Measurements from ENCODE around the gene TMEM89.

TMEM89 gene

DNA sequence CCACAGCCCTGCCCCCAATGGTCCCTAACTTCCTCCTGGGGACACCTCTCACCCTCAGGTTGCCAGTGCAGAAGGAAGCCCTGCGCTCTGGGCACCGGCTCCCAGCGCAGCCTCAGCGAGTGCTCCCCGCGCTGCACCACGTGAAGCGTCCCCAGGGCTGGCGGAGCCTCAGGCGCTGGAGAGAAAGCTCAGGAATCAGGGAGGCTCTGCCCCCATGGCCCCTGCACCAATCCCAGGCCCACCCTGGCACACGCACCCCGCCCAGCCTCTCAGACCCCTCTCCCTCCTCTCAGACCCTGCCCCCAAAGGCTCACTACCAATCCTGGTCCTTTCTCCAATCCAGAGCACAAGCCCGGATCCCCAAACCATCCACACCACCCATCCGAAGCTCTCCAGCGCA is 33.3 kb downstream of the TMEM89 start:
- Histone ChIP-seq H3K36me3 (ENCODE audit: control insufficient read depth, insufficient read depth, low read length) (no peaks in the 10 kb centered on the region), H3K9ac (ENCODE audit: low read length) (no peak overlapping the region), H3K4me3 (ENCODE audit: low read length) (no peak overlapping the region), H3K27me3 (ENCODE audit: control insufficient read depth, insufficient read depth, low read length) (peaks cover 3% of the 10 kb centered on the region), H3K4me1 (ENCODE audit: control insufficient read depth, insufficient read depth, low read length) (no peaks in the 10 kb centered on the region), H3K27ac (ENCODE audit: low read depth, low read length) (no peak overlapping the region)

DNA sequence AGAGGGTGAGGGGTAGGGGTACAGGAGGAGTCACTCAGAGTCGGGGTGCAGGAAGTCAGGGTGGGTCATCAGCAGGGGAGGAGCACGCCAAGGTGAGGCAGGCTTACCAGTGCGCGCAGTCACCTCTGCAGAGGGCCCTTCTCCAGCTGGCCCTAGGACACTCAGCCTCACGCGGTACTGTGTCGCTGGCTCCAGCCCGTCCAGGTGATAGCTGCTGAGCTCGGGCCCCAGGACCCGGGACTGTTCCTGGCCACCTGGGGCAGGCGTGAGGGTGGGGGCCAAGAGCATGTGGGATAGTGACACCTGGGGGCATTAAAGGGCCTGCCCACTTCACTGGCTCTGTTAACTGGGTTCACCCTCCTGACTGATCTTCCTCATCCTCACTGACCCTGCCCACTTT is 33.9 kb downstream of the TMEM89 start:
- H3K9ac ChIP-seq (ENCODE audit: low read length): no peak overlapping the region
- H3K4me1 ChIP-seq (ENCODE audit: control insufficient read depth, insufficient read depth, low read length): no peaks in the 10 kb centered on the region
- H3K27me3 ChIP-seq (ENCODE audit: control insufficient read depth, insufficient read depth, low read length): peaks cover 3% of the 10 kb centered on the region
- no peak overlapping the region for H3K4me3 ChIP-seq (ENCODE audit: low read length)
- H3K27ac ChIP-seq (ENCODE audit: low read depth, low read length): no peak overlapping the region
- H3K36me3 ChIP-seq (ENCODE audit: control insufficient read depth, insufficient read depth, low read length): no peaks in the 10 kb centered on the region

DNA sequence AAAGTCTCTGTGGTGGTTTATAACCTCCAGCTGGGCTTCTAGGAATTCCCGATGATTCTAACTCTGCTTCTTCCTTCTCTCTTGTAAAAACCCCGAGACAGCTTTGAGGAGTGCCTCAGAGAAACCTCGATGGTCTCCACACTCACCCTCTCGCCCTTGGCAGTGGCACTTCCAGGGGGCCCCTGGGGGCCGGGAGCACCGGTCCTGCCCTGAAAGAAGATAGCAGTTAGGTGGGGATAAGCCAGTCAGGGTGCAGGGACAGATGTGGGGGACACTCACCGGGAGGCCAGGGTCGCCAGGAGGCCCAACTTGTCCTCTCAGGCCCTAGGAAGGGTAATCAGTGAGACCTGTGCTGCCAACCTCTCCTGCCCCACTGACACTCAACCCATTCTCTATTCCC is 36.2 kb downstream of the TMEM89 start:
- Histone ChIP-seq H3K36me3 (ENCODE audit: control insufficient read depth, insufficient read depth, low read length) (no peaks in the 10 kb centered on the region), H3K4me1 (ENCODE audit: control insufficient read depth, insufficient read depth, low read length) (no peaks in the 10 kb centered on the region), H3K4me3 (ENCODE audit: low read length) (no peak overlapping the region), H3K27ac (ENCODE audit: low read depth, low read length) (no peak overlapping the region), H3K27me3 (ENCODE audit: control insufficient read depth, insufficient read depth, low read length) (peaks cover 2% of the 10 kb centered on the region), H3K9ac (ENCODE audit: low read length) (no peak overlapping the region)

DNA sequence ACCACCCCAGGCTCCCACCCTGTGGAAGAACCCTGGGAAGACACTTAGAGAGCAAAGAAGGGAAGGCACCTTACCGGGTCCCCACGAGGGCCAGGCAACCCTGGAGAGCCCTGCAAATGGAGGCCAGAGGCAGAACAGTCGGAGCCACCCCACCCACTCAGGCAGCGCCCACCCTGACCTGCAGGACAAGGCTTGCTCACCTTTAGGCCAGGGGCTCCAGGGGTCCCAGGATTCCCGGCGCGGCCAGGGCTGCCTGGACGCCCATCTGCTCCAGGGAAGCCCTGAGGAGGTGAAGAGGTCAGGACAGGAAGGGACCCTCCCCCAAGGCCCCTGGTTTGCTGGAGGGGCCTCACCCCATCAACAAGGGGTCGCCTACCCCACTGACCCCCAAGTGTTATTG is 36.7 kb downstream of the TMEM89 start:
- H3K36me3 ChIP-seq (ENCODE audit: control insufficient read depth, insufficient read depth, low read length): no peaks in the 10 kb centered on the region
- no peaks in the 10 kb centered on the region for H3K4me1 ChIP-seq (ENCODE audit: control insufficient read depth, insufficient read depth, low read length)

DNA sequence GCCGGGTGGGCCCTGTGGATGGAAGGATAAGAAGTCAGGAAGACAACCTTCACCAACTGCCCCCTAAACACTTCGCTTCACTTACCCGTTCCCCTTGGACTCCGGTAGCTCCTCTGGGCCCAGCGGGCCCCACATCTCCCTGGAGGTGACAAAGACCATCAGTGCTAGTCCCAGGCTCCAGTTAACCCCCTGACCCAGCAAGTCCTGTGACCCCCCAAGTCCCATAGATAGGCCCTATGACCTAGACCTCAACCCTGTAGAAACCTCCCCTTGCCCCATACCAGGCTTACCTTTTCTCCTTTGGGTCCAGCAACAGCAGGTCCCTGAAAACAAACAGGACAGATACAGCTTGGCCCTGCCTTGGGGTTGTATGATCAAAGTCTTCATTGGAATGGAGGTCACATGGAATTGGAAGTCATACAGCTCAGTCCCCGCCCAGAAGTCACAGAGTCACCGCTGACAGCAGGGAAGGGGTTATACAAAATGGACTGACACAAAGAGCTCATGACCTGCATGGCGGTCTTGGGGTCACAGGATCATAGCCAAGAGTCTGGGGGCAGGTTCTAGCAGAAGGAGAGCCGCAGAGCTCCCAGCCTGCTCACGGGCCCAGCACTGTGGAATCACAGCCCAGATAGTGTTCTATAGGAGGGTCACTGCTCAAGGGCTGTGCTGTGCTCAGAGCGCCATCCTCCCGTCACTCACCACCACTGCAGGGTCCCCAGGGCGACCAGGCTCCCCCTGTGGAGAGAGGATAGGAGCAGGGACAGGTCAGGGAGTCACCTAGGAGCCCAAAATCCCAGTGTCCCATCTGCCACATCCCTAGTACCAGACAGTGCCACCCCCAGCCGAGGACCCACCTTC is 39.7 kb downstream of the TMEM89 start:
- Histone ChIP-seq H3K27me3 (ENCODE audit: control insufficient read depth, insufficient read depth, low read length) (no peaks in the 10 kb centered on the region), H3K4me3 (ENCODE audit: low read length) (no peak overlapping the region), H3K36me3 (ENCODE audit: control insufficient read depth, insufficient read depth, low read length) (no peaks in the 10 kb centered on the region), H3K27ac (ENCODE audit: low read depth, low read length) (no peak overlapping the region), H3K4me1 (ENCODE audit: control insufficient read depth, insufficient read depth, low read length) (no peaks in the 10 kb centered on the region), H3K9ac (ENCODE audit: low read length) (no peak overlapping the region)

More for the DNA sequence above, 36.7 kb downstream of the TMEM89 start:
- no peaks in the 10 kb centered on the region for H3K27me3 ChIP-seq (ENCODE audit: control insufficient read depth, insufficient read depth, low read length)
- H3K9ac ChIP-seq (ENCODE audit: low read length): no peak overlapping the region
- H3K4me3 ChIP-seq (ENCODE audit: low read length): no peak overlapping the region
- H3K27ac ChIP-seq (ENCODE audit: low read depth, low read length): no peak overlapping the region

DNA sequence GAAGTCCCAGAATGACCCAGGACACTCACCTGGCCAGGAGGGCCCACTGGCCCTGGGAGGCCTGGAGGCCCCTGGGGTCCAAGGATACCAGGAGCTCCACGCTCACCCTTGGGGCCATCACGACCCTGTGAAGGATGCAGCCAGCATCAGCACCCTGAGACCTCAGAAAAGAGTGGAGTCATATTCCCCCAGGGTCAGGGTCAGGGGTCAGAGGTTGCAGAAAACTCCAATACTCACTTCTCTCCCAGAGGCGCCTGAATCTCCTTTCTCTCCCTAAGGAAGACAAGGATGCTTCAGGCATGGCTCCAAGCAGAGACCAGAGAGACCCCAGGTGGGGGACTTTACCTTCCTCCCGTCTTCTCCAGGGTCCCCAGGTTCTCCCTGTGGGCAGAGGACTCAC is 44.9 kb downstream of the TMEM89 start:
- H3K27me3 ChIP-seq (ENCODE audit: control insufficient read depth, insufficient read depth, low read length): no peaks in the 10 kb centered on the region
- H3K36me3 ChIP-seq (ENCODE audit: control insufficient read depth, insufficient read depth, low read length): no peaks in the 10 kb centered on the region

DNA sequence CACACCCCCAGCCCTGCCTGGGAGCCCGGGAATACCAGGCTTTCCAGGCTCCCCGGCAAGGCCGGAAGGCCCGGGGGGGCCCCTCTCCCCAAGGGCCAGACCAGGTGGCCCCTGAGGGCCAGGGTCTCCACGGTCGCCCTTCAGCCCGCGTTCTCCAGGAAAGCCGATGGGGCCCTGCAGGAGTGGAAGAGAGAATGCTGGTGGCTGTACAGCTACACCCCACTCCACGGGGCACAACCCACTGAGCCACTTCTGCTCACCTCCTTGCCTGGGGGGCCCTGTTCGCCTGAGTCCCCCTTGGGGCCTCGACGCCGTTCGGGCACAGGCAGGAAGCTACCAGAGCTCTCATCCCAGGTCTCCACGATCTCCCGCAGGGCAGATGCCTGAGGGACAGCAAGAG is 46.2 kb downstream of the TMEM89 start:
- no peak overlapping the region for H3K27ac ChIP-seq (ENCODE audit: low read depth, low read length)
- no peaks in the 10 kb centered on the region for H3K36me3 ChIP-seq (ENCODE audit: control insufficient read depth, insufficient read depth, low read length)
- H3K4me3 ChIP-seq (ENCODE audit: low read length): no peak overlapping the region
- no peak overlapping the region for H3K9ac ChIP-seq (ENCODE audit: low read length)
- H3K4me1 ChIP-seq (ENCODE audit: control insufficient read depth, insufficient read depth, low read length): no peaks in the 10 kb centered on the region
- no peaks in the 10 kb centered on the region for H3K27me3 ChIP-seq (ENCODE audit: control insufficient read depth, insufficient read depth, low read length)

More for the DNA sequence above, 44.9 kb downstream of the TMEM89 start:
- H3K4me3 ChIP-seq (ENCODE audit: low read length): no peak overlapping the region
- no peak overlapping the region for H3K9ac ChIP-seq (ENCODE audit: low read length)
- no peaks in the 10 kb centered on the region for H3K4me1 ChIP-seq (ENCODE audit: control insufficient read depth, insufficient read depth, low read length)
- no peak overlapping the region for H3K27ac ChIP-seq (ENCODE audit: low read depth, low read length)

DNA sequence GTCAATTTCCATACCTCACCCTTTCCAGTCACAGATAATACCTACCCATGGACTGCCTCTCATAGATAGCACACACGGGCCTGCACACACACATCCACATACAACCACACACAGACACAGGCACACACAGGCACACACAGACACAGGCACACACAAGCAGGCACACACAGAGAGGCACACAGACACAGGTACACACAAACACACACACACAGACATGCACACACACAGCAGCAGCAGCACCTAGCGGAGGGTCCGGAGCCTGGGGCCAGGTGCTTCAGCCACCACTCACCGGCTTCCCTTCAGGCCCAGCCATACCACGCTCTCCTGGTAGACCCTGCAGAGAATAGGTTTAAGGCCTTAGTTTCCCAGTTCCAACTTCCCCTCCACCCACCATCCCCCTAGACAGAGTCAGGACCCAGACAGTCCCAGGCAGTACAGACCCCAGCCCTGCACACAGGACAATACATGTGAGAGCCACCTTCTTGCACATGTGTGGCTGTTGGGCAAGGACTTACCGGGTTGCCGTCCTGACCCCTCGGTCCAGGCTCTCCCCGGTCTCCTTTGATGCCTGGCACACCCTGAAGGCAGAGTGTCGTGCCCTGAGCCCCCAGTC is 47.5 kb downstream of the TMEM89 start:
- H3K9ac ChIP-seq (ENCODE audit: low read length): no peak overlapping the region
- no peak overlapping the region for H3K27ac ChIP-seq (ENCODE audit: low read depth, low read length)
- H3K4me3 ChIP-seq (ENCODE audit: low read length): no peak overlapping the region
- H3K4me1 ChIP-seq (ENCODE audit: control insufficient read depth, insufficient read depth, low read length): no peaks in the 10 kb centered on the region
- no peaks in the 10 kb centered on the region for H3K27me3 ChIP-seq (ENCODE audit: control insufficient read depth, insufficient read depth, low read length)
- no peaks in the 10 kb centered on the region for H3K36me3 ChIP-seq (ENCODE audit: control insufficient read depth, insufficient read depth, low read length)

DNA sequence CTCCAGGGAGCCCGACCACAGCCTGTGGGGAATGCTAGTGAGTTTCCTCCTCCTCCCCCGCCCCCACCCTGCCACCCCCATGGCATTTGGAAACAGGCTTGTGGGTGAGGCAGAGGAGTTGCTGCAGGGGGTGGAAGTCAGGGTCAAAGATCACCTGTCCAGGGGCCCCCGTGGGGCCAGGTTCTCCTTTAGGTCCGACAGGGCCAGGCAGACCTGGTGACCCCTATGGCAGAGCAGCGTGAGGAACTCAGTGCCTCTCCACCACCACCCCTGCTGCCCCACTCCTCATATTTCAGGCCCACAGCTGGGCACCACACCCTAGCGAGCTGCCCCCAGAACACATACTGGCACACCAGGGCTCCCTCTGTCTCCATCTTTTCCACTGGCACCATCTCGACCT is 49.1 kb downstream of the TMEM89 start:
- no peaks in the 10 kb centered on the region for H3K36me3 ChIP-seq (ENCODE audit: control insufficient read depth, insufficient read depth, low read length)
- no peaks in the 10 kb centered on the region for H3K27me3 ChIP-seq (ENCODE audit: control insufficient read depth, insufficient read depth, low read length)
- H3K9ac ChIP-seq (ENCODE audit: low read length): no peak overlapping the region
- no peaks in the 10 kb centered on the region for H3K4me1 ChIP-seq (ENCODE audit: control insufficient read depth, insufficient read depth, low read length)
- no peak overlapping the region for H3K27ac ChIP-seq (ENCODE audit: low read depth, low read length)
- H3K4me3 ChIP-seq (ENCODE audit: low read length): no peak overlapping the region

DNA sequence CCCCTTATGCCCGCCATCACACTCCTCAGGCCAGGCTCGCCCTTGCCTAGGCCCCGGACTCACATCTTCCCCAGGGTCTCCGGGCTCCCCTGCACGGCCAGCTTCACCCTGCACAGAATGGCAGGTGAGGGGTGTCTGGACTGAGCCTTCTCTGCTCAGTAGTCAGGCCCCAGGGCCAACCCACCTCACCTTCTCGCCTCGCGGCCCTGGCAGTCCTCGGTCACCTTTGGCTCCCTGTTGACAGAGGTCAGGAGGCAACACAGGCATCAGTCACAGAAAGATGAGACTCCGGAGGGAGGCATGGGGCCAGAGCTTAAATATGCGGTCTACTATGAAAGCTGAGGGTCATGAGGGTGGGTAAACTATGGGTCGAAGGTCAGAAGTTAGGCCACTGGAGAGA is 49.6 kb downstream of the TMEM89 start:
- Histone ChIP-seq H3K27me3 (ENCODE audit: control insufficient read depth, insufficient read depth, low read length) (no peaks in the 10 kb centered on the region), H3K27ac (ENCODE audit: low read depth, low read length) (no peak overlapping the region), H3K4me3 (ENCODE audit: low read length) (no peak overlapping the region), H3K4me1 (ENCODE audit: control insufficient read depth, insufficient read depth, low read length) (no peaks in the 10 kb centered on the region), H3K36me3 (ENCODE audit: control insufficient read depth, insufficient read depth, low read length) (no peaks in the 10 kb centered on the region), H3K9ac (ENCODE audit: low read length) (no peak overlapping the region)

All from rectal smooth muscle tissue (tissue), 1 donor.